Esophagus squamous epithelium (tissue), 5 donors: ENCODE data around the gene SYTL5. TPM values are rescaled to one million over a fixed set of nuclear protein-coding genes. Genes with fewer than 3 reads are reported as not detected.

ENCODE experiments used
- DNase-seq: peaks from one replicate; lab custom pipeline; 2025; lab: John Stamatoyannopoulos, UW
- H3K27ac ChIP-seq, 4 donors: fragments of 200-600 bp; sonication (generic); one replicate each; pipeline ENCODE4 v1.5.1; 2016 to 2019; ENCODE audit warnings: mild to moderate bottlenecking in 1 of 4
- H3K27me3 ChIP-seq, 4 donors: fragments of 200-600 bp; sonication (generic); 1 replicate in 3 of 4; 2 replicates in 1 of 4; pipeline versions ENCODE4 v1.5.1 to v1.6.0; 2017 to 2021; ENCODE audit warnings: antibody characterized with exemption in 1 of 4
- H3K36me3 ChIP-seq, 3 donors: fragments of 200-600 bp; sonication (generic); one replicate each; pipeline ENCODE4 v1.5.1; 2016 to 2019
- H3K4me1 ChIP-seq, 3 donors: fragments of 200-600 bp; sonication (generic); one replicate each; pipeline ENCODE4 v1.5.1; 2017 to 2019
- H3K4me3 ChIP-seq, 4 donors: fragments of 200-600 bp; sonication (generic); 1 replicate in 3 of 4; 2 replicates in 1 of 4; pipeline ENCODE4 v1.5.1; 2016 to 2019; ENCODE audit warnings: mild to moderate bottlenecking in 2 of 4, moderate library complexity in 1 of 4
- H3K9me3 ChIP-seq, 3 donors: fragments of 200-600 bp; sonication (generic); one replicate each; pipeline ENCODE4 v1.5.1; 2016 to 2019
- POLR2A ChIP-seq, 4 donors: fragments of 450-650 bp; IDR thresholded peaks; one replicate each; pipeline ENCODE4 v1.6.1; 2017; ENCODE audit warnings: antibody characterized with exemption in 4 of 4, mild to moderate bottlenecking in 4 of 4, moderate library complexity in 3 of 4
- WGBS, 2 donors: methylation state at CpG; one replicate each; pipeline ENCODE4 v1.1.5; 2018; 5-methylcytosine and 5-hydroxymethylcytosine counted together
- intact Hi-C: fragments of 100-400 bp; cut with DNase I; formaldehyde crosslinking; loops from one replicate; pipeline ENCODE4 v1.15.0; 2022
- total RNA-seq, 4 donors: library from RNA; depleted of rRNA; stranded (reverse); fragments of >200 nt; gene quantifications; one replicate each; pipeline ENCODE4 v1.1.0, GENCODE V29; 2016
- TF ChIP-seq, protein P1 (sequence below), 6 experiments: fragments of 450-650 bp in 4 of 6; fragments of 200-600 bp in 2 of 6; sonication (generic) in 2 of 6; IDR thresholded peaks; one replicate each; pipeline ENCODE4 v1.5.1; 2016 to 2019; ENCODE audit warnings: antibody characterized with exemption in 6 of 6, mild to moderate bottlenecking in 4 of 6, moderate library complexity in 4 of 6
- donor health status: DM: yes; HTN: yes; CAD: no.

The SYTL5 gene
- total RNA-seq, 4 donors from 2014 or later = 0.76 to 8.9 (median 4.8) TPM

DNA sequence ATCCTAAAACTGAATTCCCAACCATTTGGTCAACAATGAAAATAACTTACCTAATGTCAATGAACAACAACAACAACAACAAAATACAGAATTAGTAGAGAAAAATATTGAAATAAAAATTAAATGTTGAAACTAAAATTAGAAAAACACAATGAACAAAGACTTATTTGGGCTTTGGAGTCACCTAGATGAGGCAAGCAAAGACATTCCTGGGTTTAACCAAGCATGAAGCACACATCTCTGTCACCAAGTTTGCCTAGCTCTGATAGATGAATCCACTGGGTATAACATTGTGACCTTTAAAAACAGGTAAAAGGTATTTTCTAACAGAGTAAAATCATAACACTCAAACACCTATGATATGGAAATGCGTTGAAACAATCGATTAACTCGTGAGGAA, 13.2 kb upstream of the SYTL5 start:
- no peaks in the 10 kb centered on the region for H3K27me3 ChIP-seq
- TF ChIP-seq, protein P1, sequence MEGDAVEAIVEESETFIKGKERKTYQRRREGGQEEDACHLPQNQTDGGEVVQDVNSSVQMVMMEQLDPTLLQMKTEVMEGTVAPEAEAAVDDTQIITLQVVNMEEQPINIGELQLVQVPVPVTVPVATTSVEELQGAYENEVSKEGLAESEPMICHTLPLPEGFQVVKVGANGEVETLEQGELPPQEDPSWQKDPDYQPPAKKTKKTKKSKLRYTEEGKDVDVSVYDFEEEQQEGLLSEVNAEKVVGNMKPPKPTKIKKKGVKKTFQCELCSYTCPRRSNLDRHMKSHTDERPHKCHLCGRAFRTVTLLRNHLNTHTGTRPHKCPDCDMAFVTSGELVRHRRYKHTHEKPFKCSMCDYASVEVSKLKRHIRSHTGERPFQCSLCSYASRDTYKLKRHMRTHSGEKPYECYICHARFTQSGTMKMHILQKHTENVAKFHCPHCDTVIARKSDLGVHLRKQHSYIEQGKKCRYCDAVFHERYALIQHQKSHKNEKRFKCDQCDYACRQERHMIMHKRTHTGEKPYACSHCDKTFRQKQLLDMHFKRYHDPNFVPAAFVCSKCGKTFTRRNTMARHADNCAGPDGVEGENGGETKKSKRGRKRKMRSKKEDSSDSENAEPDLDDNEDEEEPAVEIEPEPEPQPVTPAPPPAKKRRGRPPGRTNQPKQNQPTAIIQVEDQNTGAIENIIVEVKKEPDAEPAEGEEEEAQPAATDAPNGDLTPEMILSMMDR (IDR thresholded peaks at IDR 0.05) = no peak
- no peak for TF ChIP-seq POLR2A (IDR thresholded peaks at IDR 0.05)
- no peaks in the 10 kb centered on the region for H3K9me3 ChIP-seq
- no peaks in the 10 kb centered on the region for H3K36me3 ChIP-seq
- 91 to 93% methylated on average over 3 of the region's 3 CpGs for WGBS, 2 donors
- no peak overlapping the region for H3K4me3 ChIP-seq
- H3K4me1 ChIP-seq = peaks cover 0 to 7% (median 0%) of the 10 kb centered on the region in 3 donors
- intact Hi-C loops = no loop called here
- no peak for DNase-seq
- no peak overlapping the region for H3K27ac ChIP-seq

DNA sequence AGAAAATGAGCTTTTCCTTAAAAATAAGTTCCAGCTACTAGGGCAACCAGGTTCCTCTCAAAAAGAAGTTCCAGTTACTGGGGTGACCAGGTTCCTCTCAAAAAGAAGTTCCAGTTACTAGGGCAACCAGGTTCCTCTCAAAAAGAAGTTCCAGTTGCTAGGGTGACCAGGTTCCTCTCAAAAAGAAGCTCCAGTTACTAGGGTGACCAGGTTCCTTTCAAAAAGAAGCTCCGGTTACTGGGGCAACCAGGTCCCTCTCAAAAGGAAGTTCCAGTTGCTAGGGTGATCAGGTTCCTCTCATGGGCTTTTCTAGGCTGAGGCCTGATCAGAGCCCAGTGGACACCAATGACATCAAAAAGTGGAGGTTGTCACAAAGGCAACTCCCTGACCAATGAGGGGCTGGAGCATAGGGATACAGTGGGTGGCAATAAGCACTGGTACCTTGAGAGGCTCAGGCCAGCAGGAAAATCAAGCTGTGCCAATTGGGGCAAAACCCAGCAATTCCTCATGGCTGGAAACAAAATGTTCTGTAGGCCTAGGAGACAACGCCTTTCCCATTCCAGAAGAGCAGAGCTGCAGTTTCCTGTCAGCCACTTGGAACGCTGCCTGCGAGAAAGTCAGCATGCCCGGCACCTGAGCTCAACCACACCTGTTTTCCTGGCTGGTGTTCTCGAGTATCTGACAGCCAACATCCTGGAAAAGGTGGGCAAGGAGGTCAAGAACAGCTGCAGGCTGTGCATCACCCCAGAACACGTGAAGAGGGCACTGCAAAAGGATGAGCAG, 12.3 kb upstream of the SYTL5 start:
- no peaks in the 10 kb centered on the region for H3K36me3 ChIP-seq
- TF ChIP-seq POLR2A (IDR thresholded peaks at IDR 0.05) = no peak
- TF ChIP-seq, protein P1 (IDR thresholded peaks at IDR 0.05) = no peak
- intact Hi-C loops = no loop called here
- DNase-seq = no peak
- no peak overlapping the region for H3K4me3 ChIP-seq
- WGBS, 2 donors = 26 to 39% methylated on average over 3 to 7 of the region's 7 CpGs
- H3K9me3 ChIP-seq = no peaks in the 10 kb centered on the region
- no peaks in the 10 kb centered on the region for H3K27me3 ChIP-seq
- peaks cover 0 to 8% (median 0%) of the 10 kb centered on the region in 3 donors for H3K4me1 ChIP-seq
- no peak overlapping the region for H3K27ac ChIP-seq

DNA sequence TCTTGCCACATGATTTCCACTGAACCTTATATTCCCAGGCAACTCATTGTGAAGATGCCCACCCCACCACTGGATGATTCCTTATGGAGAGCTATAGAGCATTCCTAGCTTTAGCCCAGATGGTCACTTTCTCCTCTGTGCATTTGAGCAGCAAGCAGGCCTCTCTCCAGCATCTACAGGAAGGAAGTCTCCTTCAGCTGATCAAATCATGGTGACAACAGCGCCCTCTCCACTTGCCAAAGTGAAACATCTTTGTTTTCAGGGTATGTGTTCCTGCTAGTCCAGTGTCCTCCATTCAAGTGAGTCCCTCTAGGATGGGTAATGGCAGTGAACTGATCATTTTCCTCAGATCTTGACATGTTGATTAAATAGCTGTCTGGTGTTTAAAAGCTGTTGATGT, 10.9 kb upstream of the SYTL5 start:
- Histone ChIP-seq H3K36me3 (no peaks in the 10 kb centered on the region), H3K9me3 (no peaks in the 10 kb centered on the region), H3K27me3 (no peaks in the 10 kb centered on the region), H3K4me1 (peaks cover 0 to 8% (median 0%) of the 10 kb centered on the region in 3 donors), H3K4me3 (no peak overlapping the region), H3K27ac (no peak overlapping the region)
- 55% methylated on average over 1 of the region's 1 CpG; no CpG with 5 or more reads in 1 of the 2 donors for WGBS, 2 donors
- DNase-seq = no peak
- TF ChIP-seq, protein P1 (IDR thresholded peaks at IDR 0.05) = no peak
- TF ChIP-seq POLR2A (IDR thresholded peaks at IDR 0.05) = no peak
- intact Hi-C loops = no loop called here

DNA sequence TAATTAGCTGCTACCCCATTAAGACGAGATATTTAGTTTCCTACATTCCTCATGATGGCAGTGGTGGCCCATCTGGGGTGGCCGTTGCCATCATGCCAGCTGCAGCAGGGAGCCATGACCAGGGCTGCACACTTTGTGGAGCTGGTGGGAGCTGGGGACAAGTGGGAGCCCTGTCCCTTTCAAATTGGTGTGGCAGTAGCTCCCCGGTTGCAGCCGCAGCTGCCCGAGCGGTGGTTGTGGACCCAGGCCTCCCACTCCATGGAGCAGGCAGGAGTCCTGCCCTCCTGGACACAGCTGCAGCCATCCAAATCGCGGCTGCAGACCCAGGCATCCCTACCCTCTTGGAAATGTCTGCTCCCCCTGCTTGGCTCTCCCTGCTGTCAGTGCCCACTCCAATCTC, 9.3 kb upstream of the SYTL5 start:
- WGBS, 2 donors = 80 to 82% methylated on average over 1 of the region's 8 CpGs
- Histone ChIP-seq H3K27me3 (no peaks in the 10 kb centered on the region), H3K4me3 (no peak overlapping the region), H3K36me3 (no peaks in the 10 kb centered on the region), H3K27ac (no peak overlapping the region), H3K9me3 (no peaks in the 10 kb centered on the region), H3K4me1 (peaks cover 0 to 8% (median 0%) of the 10 kb centered on the region in 3 donors)
- no peak for DNase-seq
- TF ChIP-seq, protein P1 (IDR thresholded peaks at IDR 0.05) = no peak
- TF ChIP-seq POLR2A (IDR thresholded peaks at IDR 0.05) = no peak
- intact Hi-C loops = no loop called here

DNA sequence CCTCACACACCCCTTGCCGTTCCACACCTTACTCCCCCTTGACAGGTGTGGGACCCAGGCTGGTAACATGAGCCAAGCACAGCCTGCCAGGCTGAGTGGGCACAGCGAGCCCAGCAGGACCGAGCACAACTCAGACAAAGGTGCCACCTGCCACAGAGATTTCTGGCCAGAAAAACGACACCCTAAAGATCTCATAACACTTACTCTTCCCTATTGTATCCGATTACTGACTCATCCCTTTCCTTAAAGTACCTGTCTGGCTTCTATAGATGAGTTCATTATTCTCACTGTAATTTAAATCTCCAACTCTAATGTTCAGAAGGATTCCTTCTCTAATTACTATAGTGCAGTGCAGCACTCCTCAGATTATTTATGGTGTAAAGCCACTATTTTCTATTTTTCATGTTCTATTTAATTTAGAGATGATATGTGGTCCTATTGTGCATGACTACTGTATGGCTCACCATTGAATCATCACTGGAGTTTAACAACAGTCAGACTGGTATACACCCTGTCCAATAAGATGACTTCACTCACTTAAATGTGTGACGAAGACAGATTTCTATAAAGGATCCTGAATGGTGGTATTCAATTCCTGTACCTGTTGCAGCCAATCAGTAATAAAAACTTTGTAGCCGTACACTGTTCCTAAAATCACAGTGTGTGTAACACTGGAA, 7.6 kb upstream of the SYTL5 start:
- no peak overlapping the region for H3K4me3 ChIP-seq
- DNase-seq = no peak
- intact Hi-C loops = no loop called here
- no peaks in the 10 kb centered on the region for H3K27me3 ChIP-seq
- WGBS, 2 donors = 30 to 37% methylated on average over 4 to 7 of the region's 7 CpGs
- H3K9me3 ChIP-seq = no peaks in the 10 kb centered on the region
- peaks cover 0 to 8% (median 0%) of the 10 kb centered on the region in 3 donors for H3K4me1 ChIP-seq
- peak overlapping the region in 3 of 4 donors; percentile 3 to 62 (median 42) for H3K27ac ChIP-seq
- TF ChIP-seq, protein P1 (IDR thresholded peaks at IDR 0.05) = no peak
- no peak for TF ChIP-seq POLR2A (IDR thresholded peaks at IDR 0.05)
- no peaks in the 10 kb centered on the region for H3K36me3 ChIP-seq
